Astrocyte of the spinal cord (primary cell): ENCODE data around the gene MARCHF10.

Experiments used
- DNase-seq: peaks from one replicate; pipeline ENCODE4 v3.0.0; 2011; ENCODE audit warnings: low read depth, low spot score
- H3K4me3 ChIP-seq: 2 replicates; pipeline ENCODE4 v1.5.1; 2011; ENCODE audit warnings: low read depth, mild to moderate bottlenecking, low read length, moderate library complexity
- CTCF ChIP-seq: IDR thresholded peaks from 2 replicates; pipeline ENCODE4 v1.5.1; 2012; ENCODE audit warnings: low read depth, mild to moderate bottlenecking, low read length, inconsistent platforms
- in situ Hi-C: cut with HindIII; loops from 2 replicates; pipeline ENCODE4 v1.10.0; 2017; ENCODE audit warnings: low sequenced_read_pairs

The MARCHF10 gene

DNA sequence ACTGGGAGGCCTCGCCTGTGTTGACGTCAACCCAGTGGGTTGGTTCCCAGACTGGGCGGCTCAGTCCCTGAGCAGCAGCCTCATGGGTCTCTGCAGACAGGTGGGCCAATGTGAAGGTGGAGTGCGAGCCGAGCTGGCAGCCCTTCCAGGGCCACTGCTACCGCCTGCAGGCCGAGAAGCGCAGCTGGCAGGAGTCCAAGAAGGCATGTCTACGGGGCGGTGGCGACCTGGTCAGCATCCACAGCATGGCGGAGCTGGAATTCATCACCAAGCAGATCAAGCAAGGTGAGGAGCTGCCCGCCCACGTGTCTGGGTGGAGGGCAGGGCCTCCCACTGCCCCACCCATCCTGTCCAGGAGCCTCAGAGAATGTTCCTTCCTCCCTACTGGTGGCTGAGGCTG, 136.6 kb downstream of the MARCHF10 start:
- no peak for TF ChIP-seq CTCF
- in situ Hi-C loops = no loop called here
- DNase-seq = no peak
- no peak overlapping the region for H3K4me3 ChIP-seq

DNA sequence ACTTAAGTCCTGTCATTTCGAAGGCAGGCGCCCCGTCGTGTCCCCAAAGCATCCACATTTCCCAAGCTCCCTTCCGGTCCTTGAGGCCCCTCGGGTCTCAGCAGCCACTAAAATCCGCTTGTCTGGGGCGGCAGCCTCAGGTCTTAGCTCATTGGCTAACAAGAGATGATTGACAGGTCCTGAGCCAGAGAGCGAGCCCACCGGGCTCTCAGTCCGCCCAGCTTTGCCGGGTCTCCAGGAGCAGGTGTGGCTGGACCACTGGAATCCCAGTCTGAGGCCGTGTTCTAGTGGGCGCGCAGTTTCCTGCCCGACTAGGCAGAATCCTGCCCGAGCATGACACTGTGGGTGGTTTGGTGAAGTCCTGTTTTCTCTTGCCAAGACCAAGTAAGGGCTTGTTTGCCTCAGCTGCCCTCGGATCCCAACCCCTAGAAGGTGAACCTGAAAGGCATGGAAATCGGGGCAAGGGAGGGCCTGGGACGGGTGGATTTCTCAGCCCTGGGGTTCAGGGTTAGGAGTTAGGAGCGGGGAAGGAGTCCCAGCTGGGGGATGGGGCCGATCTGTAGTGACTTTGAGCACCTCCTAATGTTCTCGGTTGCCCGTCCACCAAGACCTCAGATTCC, 137.8 kb downstream of the MARCHF10 start:
- in situ Hi-C loops = no loop called here
- DNase-seq = no peak
- no peak for TF ChIP-seq CTCF
- H3K4me3 ChIP-seq = no peak overlapping the region

GRCh38 chr17:62668091-62668804, 139.9 kb downstream of the MARCHF10 start:
- no peak for TF ChIP-seq CTCF
- H3K4me3 ChIP-seq = no peak overlapping the region
- in situ Hi-C loops = no loop called here
- no peak for DNase-seq

DNA sequence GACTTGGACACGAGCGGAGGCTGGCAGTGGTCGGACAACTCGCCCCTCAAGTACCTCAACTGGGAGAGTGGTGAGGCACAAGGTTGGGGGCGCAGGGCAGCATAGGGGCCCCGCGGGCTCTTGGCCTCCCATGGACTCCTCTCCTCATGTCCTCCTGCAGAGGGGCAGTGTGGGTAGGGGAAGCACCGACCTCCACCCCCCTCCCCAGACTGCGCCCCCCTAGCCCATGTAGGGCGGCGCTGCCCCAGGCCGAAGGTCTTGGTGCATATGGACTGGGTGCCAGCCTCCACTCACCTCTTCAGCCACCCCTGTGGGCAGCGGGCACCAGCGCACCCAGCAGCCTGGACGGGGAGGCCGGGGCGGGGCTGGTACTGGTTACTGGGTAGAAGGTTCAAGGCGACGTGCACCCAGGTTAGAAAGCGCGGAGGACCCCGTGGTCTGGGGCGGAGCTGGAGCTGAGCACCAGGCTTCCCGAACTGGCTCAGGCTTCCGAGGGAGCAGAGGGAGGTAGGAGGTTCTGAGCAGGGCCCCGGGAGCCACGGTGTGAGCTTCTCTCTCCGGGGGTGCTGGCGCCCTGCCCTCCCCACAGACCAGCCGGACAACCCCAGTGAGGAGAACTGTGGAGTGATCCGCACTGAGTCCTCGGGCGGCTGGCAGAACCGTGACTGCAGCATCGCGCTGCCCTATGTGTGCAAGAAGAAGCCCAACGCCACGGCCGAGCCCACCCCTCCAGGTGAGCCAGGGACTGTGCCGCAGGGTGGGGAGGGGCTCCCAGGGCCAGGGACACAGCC, 141.1 kb downstream of the MARCHF10 start:
- no peak overlapping the region for H3K4me3 ChIP-seq
- in situ Hi-C loops = no loop called here
- DNase-seq = no peak
- TF ChIP-seq CTCF = no peak

DNA sequence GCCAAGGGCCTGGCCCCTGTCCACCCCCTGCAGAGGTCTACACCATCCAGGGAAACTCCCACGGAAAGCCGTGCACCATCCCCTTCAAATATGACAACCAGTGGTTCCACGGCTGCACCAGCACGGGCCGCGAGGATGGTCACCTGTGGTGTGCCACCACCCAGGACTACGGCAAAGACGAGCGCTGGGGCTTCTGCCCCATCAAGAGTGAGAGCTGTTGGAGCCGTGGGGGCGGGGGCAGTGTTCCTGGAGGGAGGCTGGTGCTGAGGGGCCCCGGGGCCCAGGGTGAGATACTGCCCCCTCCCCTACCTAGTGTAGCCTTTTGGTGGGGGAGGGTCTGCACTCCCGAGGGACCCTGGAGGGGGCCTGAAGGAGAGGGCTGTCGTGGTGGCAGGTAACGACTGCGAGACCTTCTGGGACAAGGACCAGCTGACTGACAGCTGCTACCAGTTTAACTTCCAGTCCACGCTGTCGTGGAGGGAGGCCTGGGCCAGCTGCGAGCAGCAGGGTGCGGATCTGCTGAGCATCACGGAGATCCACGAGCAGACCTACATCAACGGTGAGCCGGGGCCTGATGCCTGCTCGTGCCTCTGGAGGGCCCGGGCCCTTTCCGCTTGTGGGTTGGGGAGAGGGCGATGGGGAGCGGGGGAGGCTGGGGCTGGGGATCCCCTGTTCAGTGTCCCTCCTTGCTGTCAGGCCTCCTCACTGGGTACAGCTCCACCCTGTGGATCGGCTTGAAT, 141.9 kb downstream of the MARCHF10 start:
- DNase-seq = no peak
- no peak for TF ChIP-seq CTCF
- in situ Hi-C loops = no loop called here
- H3K4me3 ChIP-seq = no peak overlapping the region

DNA sequence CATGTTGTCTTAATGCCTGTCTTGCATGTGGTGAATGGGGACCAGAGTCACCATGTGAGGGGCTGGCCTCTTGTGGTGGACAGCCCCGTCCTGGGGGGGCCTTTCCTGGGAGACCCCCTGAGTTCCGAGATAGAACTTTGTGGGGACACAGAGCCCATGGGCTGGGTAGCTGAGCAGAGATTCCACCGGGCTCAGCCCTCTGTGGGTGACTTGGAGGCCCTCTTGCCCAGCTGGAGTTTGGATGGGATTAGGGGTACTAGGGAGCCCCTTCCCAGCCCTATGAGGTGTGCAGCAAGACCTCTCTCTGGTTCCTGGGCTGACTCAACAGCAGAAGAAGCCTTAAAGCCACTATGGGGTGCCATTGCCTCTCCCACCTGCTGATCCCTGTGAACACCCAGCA, 142.5 kb downstream of the MARCHF10 start:
- TF ChIP-seq CTCF = no peak
- in situ Hi-C loops = no loop called here
- no peak for DNase-seq
- no peak overlapping the region for H3K4me3 ChIP-seq
